WTC11 (cell line): ENCODE measurements around the gene MRM3. TPM values are rescaled to one million over a fixed set of nuclear protein-coding genes. Genes with fewer than 3 reads are reported as not detected.
A peak's percentile ranks its signal among the peaks of the same experiment; 100 is the strongest.

Experiments used
- ATAC-seq: fragments of 200-7000 bp; cut with Tn5 transposase; 2 replicates; pipeline ENCODE4 v1.10.0; 2021; ENCODE audit warnings: mild to moderate bottlenecking, moderate library complexity
- CTCF ChIA-PET: fragments of 300-600 bp; sonication (Branson Sonifier 250); formaldehyde crosslinking; loops from one replicate; lab custom pipeline; 2021; ENCODE audit warnings: antibody characterized with exemption; lab: Charles Lee
- POLR2A ChIA-PET: fragments of 350-600 bp; sonication (Branson Sonifier 250); formaldehyde crosslinking; loops from one replicate; lab custom pipeline; 2021; ENCODE audit warnings: antibody characterized with exemption; lab: Charles Lee
- DNase-seq: peaks from one replicate; pipeline ENCODE4 v3.0.0; 2021; ENCODE audit warnings: low spot score
- H3K27ac Mint-ChIP-seq: 2 replicates; pipeline ENCODE4 v1.8.0; 2021; ENCODE audit warnings: mixed read lengths
- H3K27me3 Mint-ChIP-seq: 2 replicates; pipeline ENCODE4 v1.8.0; 2021; ENCODE audit warnings: low read depth, mild to moderate bottlenecking, moderate library complexity, mixed read lengths
- H3K36me3 Mint-ChIP-seq: 2 replicates; pipeline ENCODE4 v1.8.0; 2021; ENCODE audit warnings: mixed read lengths
- H3K4me1 Mint-ChIP-seq: 2 replicates; pipeline ENCODE4 v1.8.0; 2022; ENCODE audit warnings: mixed read lengths
- H3K4me3 Mint-ChIP-seq: 2 replicates; pipeline ENCODE4 v1.8.0; 2021; ENCODE audit warnings: mild to moderate bottlenecking, moderate library complexity, mixed read lengths
- H3K9me3 Mint-ChIP-seq: 2 replicates; pipeline ENCODE4 v1.8.0; 2021; ENCODE audit warnings: mixed read lengths
- CREM ChIP-seq: sonication (generic); formaldehyde crosslinking; IDR thresholded peaks from 2 replicates; pipeline ENCODE4 v1.8.1; 2022; ENCODE audit warnings: mild to moderate bottlenecking, missing genetic modification reagents, moderate library complexity
- NFE2L1 ChIP-seq: sonication (generic); formaldehyde crosslinking; IDR thresholded peaks from 2 replicates; pipeline ENCODE4 v1.8.1; 2023; ENCODE audit warnings: missing genetic modification reagents
- SP1 ChIP-seq: sonication (generic); formaldehyde crosslinking; conservative IDR thresholded peaks from 2 replicates; pipeline ENCODE4 v1.8.1; 2022; ENCODE audit warnings: missing genetic modification reagents
- total RNA-seq: library from RNA; stranded (reverse); gene quantifications from 3 replicates; pipeline ENCODE4 v1.2.3, GENCODE V29; 2021
- TF ChIP-seq, protein P1 (sequence below): sonication (generic); formaldehyde crosslinking; IDR thresholded peaks from 2 replicates; pipeline ENCODE4 v1.8.0; 2022; ENCODE audit warnings: mild to moderate bottlenecking, missing genetic modification reagents
- TF ChIP-seq, protein P2 (sequence below): fragments of 250-450 bp; sonication (Bioruptor Pico); IDR thresholded peaks from 2 replicates; pipeline ENCODE4 v1.9.0; 2021; ENCODE audit warnings: moderate library complexity, mild to moderate bottlenecking, inconsistent platforms, borderline replicate concordance
- TF ChIP-seq, protein P3 (sequence below): sonication (generic); formaldehyde crosslinking; IDR thresholded peaks from 2 replicates; pipeline ENCODE4 v1.8.0; 2023; ENCODE audit warnings: missing genetic modification reagents
- TF ChIP-seq, protein P4 (sequence below): sonication (generic); formaldehyde crosslinking; IDR thresholded peaks from 2 replicates; pipeline ENCODE4 v1.8.0; 2022; ENCODE audit warnings: mild to moderate bottlenecking, missing genetic modification reagents
- TF ChIP-seq, protein P5 (sequence below): sonication (generic); formaldehyde crosslinking; IDR thresholded peaks from 2 replicates; pipeline ENCODE4 v1.8.0; 2023; ENCODE audit warnings: missing genetic modification reagents, mild to moderate bottlenecking, borderline replicate concordance
- TF ChIP-seq, protein P6 (sequence below): sonication (generic); formaldehyde crosslinking; IDR thresholded peaks from 2 replicates; pipeline ENCODE4 v1.8.1; 2022; ENCODE audit warnings: missing genetic modification reagents, borderline replicate concordance
- TF ChIP-seq, protein P7 (sequence below): fragments of 200-600 bp; IDR thresholded peaks from 2 replicates; pipeline ENCODE4 v1.8.0; 2022; ENCODE audit warnings: antibody characterized with exemption
- TF ChIP-seq, protein P8 (sequence below): sonication (generic); formaldehyde crosslinking; IDR thresholded peaks from 2 replicates; pipeline ENCODE4 v1.8.1; 2023; ENCODE audit warnings: mild to moderate bottlenecking, missing genetic modification reagents, moderate library complexity
- TF ChIP-seq, protein P9 (sequence below): fragments of 250-450 bp; sonication (Bioruptor Pico); IDR thresholded peaks from 2 replicates; pipeline ENCODE4 v1.8.0; 2021; ENCODE audit warnings: mild to moderate bottlenecking
- TF ChIP-seq, protein P10 (sequence below): sonication (generic); formaldehyde crosslinking; IDR thresholded peaks from 2 replicates; pipeline ENCODE4 v1.8.1; 2022; ENCODE audit warnings: mild to moderate bottlenecking, moderate library complexity, missing genetic modification reagents

The MRM3 gene
- total RNA-seq, 1 experiment from 2014 or later, result 25.0 TPM

DNA sequence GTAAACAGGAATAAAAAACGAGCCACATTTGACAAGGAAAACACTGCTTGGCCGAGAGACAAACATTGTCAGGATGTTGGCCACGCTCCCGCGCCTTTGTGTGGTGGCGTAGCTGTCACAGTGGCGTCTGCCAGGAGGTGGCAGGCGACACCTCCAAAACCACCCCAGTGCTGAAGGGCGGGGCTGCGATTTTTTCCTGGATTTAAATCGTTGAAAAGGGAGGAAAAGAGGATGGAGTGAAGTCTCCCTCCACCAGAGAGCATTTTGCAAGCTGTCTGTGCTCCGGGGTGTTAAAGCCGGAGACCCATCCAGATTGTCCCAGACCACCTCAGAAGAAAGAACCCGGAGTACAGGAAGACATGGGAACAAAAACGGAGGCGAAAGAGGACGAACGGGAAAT is 12.7 kb downstream of the MRM3 start:
- CTCF ChIA-PET, result interaction anchor here (0.7 to 10.3 kb wide), 21 partner anchors 9 to 261 kb away, joined by 3 to 190 read pairs (median 4); partner anchors contain the start of genes NXN and TIMM22
- no peaks in the 10 kb centered on the region for H3K9me3 Mint-ChIP-seq
- DNase-seq, result peak; percentile 81
- POLR2A ChIA-PET, result interaction anchor here (0.6 to 1.9 kb wide), 4 partner anchors 117 to 185 kb away, joined by 3 to 14 read pairs (median 4); partner anchors contain the start of gene NXN
- H3K4me3 Mint-ChIP-seq, result no peak overlapping the region
- TF ChIP-seq, protein P1, sequence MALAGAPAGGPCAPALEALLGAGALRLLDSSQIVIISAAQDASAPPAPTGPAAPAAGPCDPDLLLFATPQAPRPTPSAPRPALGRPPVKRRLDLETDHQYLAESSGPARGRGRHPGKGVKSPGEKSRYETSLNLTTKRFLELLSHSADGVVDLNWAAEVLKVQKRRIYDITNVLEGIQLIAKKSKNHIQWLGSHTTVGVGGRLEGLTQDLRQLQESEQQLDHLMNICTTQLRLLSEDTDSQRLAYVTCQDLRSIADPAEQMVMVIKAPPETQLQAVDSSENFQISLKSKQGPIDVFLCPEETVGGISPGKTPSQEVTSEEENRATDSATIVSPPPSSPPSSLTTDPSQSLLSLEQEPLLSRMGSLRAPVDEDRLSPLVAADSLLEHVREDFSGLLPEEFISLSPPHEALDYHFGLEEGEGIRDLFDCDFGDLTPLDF, result no peak
- TF ChIP-seq, protein P2, sequence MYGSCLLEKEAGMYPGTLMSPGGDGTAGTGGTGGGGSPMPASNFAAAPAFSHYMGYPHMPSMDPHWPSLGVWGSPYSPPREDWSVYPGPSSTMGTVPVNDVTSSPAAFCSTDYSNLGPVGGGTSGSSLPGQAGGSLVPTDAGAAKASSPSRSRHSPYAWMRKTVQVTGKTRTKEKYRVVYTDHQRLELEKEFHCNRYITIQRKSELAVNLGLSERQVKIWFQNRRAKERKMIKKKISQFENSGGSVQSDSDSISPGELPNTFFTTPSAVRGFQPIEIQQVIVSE (CRISPR knock-in tag), result no peak
- TF ChIP-seq, protein P3, sequence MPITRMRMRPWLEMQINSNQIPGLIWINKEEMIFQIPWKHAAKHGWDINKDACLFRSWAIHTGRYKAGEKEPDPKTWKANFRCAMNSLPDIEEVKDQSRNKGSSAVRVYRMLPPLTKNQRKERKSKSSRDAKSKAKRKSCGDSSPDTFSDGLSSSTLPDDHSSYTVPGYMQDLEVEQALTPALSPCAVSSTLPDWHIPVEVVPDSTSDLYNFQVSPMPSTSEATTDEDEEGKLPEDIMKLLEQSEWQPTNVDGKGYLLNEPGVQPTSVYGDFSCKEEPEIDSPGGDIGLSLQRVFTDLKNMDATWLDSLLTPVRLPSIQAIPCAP (CRISPR knock-in tag), result no peak
- TF ChIP-seq, protein P4, sequence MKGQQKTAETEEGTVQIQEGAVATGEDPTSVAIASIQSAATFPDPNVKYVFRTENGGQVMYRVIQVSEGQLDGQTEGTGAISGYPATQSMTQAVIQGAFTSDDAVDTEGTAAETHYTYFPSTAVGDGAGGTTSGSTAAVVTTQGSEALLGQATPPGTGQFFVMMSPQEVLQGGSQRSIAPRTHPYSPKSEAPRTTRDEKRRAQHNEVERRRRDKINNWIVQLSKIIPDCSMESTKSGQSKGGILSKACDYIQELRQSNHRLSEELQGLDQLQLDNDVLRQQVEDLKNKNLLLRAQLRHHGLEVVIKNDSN (CRISPR knock-in tag), result no peak
- TF ChIP-seq, protein P5, sequence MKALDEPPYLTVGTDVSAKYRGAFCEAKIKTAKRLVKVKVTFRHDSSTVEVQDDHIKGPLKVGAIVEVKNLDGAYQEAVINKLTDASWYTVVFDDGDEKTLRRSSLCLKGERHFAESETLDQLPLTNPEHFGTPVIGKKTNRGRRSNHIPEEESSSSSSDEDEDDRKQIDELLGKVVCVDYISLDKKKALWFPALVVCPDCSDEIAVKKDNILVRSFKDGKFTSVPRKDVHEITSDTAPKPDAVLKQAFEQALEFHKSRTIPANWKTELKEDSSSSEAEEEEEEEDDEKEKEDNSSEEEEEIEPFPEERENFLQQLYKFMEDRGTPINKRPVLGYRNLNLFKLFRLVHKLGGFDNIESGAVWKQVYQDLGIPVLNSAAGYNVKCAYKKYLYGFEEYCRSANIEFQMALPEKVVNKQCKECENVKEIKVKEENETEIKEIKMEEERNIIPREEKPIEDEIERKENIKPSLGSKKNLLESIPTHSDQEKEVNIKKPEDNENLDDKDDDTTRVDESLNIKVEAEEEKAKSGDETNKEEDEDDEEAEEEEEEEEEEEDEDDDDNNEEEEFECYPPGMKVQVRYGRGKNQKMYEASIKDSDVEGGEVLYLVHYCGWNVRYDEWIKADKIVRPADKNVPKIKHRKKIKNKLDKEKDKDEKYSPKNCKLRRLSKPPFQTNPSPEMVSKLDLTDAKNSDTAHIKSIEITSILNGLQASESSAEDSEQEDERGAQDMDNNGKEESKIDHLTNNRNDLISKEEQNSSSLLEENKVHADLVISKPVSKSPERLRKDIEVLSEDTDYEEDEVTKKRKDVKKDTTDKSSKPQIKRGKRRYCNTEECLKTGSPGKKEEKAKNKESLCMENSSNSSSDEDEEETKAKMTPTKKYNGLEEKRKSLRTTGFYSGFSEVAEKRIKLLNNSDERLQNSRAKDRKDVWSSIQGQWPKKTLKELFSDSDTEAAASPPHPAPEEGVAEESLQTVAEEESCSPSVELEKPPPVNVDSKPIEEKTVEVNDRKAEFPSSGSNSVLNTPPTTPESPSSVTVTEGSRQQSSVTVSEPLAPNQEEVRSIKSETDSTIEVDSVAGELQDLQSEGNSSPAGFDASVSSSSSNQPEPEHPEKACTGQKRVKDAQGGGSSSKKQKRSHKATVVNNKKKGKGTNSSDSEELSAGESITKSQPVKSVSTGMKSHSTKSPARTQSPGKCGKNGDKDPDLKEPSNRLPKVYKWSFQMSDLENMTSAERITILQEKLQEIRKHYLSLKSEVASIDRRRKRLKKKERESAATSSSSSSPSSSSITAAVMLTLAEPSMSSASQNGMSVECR (CRISPR knock-in tag), result no peak
- TF ChIP-seq, protein P6, sequence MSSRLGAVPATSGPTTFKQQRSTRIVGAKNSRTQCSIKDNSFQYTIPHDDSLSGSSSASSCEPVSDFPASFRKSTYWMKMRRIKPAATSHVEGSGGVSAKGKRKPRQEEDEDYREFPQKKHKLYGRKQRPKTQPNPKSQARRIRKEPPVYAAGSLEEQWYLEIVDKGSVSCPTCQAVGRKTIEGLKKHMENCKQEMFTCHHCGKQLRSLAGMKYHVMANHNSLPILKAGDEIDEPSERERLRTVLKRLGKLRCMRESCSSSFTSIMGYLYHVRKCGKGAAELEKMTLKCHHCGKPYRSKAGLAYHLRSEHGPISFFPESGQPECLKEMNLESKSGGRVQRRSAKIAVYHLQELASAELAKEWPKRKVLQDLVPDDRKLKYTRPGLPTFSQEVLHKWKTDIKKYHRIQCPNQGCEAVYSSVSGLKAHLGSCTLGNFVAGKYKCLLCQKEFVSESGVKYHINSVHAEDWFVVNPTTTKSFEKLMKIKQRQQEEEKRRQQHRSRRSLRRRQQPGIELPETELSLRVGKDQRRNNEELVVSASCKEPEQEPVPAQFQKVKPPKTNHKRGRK (CRISPR knock-in tag), result no peak
- TF ChIP-seq, protein P7, sequence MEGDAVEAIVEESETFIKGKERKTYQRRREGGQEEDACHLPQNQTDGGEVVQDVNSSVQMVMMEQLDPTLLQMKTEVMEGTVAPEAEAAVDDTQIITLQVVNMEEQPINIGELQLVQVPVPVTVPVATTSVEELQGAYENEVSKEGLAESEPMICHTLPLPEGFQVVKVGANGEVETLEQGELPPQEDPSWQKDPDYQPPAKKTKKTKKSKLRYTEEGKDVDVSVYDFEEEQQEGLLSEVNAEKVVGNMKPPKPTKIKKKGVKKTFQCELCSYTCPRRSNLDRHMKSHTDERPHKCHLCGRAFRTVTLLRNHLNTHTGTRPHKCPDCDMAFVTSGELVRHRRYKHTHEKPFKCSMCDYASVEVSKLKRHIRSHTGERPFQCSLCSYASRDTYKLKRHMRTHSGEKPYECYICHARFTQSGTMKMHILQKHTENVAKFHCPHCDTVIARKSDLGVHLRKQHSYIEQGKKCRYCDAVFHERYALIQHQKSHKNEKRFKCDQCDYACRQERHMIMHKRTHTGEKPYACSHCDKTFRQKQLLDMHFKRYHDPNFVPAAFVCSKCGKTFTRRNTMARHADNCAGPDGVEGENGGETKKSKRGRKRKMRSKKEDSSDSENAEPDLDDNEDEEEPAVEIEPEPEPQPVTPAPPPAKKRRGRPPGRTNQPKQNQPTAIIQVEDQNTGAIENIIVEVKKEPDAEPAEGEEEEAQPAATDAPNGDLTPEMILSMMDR, result peak; percentile 50
- TF ChIP-seq, protein P8, sequence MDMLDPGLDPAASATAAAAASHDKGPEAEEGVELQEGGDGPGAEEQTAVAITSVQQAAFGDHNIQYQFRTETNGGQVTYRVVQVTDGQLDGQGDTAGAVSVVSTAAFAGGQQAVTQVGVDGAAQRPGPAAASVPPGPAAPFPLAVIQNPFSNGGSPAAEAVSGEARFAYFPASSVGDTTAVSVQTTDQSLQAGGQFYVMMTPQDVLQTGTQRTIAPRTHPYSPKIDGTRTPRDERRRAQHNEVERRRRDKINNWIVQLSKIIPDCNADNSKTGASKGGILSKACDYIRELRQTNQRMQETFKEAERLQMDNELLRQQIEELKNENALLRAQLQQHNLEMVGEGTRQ (CRISPR knock-in tag), result 0 out of 2 replicates have a peak, but pooled peaks have one; percentile 14
- peak; percentile 50; the same call in 1 of the 2 replicates for TF ChIP-seq SP1
- TF ChIP-seq, protein P9, sequence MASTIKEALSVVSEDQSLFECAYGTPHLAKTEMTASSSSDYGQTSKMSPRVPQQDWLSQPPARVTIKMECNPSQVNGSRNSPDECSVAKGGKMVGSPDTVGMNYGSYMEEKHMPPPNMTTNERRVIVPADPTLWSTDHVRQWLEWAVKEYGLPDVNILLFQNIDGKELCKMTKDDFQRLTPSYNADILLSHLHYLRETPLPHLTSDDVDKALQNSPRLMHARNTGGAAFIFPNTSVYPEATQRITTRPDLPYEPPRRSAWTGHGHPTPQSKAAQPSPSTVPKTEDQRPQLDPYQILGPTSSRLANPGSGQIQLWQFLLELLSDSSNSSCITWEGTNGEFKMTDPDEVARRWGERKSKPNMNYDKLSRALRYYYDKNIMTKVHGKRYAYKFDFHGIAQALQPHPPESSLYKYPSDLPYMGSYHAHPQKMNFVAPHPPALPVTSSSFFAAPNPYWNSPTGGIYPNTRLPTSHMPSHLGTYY (CRISPR knock-in tag), result no peak
- TF ChIP-seq CREM (CRISPR knock-in tag), result no peak
- no peak for TF ChIP-seq NFE2L1
- TF ChIP-seq, protein P10, sequence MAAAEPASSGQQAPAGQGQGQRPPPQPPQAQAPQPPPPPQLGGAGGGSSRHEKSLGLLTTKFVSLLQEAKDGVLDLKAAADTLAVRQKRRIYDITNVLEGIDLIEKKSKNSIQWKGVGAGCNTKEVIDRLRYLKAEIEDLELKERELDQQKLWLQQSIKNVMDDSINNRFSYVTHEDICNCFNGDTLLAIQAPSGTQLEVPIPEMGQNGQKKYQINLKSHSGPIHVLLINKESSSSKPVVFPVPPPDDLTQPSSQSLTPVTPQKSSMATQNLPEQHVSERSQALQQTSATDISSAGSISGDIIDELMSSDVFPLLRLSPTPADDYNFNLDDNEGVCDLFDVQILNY (CRISPR knock-in tag), result no peak
- peaks cover 10% of the 10 kb centered on the region for H3K4me1 Mint-ChIP-seq
- peak overlapping the region; percentile 92 for H3K27ac Mint-ChIP-seq
- ATAC-seq, result peak; percentile 60
- no peaks in the 10 kb centered on the region for H3K27me3 Mint-ChIP-seq
- peaks cover 29% of the 10 kb centered on the region for H3K36me3 Mint-ChIP-seq
